Measurements from ENCODE around the gene PRKCE. TPM values are rescaled to one million over a fixed set of nuclear protein-coding genes. Genes with fewer than 3 reads are reported as not detected.

The PRKCE gene
- polyA plus RNA-seq, 3 donors: 1.3 to 7.7 (median 2.3) TPM

DNA sequence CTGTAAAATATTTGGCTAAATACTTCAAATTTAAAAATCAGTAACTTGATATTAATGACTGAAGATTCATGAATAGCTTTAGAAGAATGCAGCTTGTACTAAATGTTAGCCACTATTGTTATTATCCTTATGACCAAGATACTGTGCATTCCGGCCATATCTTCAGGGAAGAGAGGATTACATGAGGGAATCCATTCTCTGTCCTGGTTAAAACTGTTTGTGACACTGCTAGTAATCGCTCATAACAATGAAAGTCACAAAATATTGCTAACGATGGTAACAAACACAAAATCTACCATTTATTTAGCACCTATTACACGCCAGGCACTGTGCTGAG, 217.7 kb downstream of the PRKCE start:
- Histone ChIP-seq H3K27me3 (ENCODE audit: control insufficient read depth in 2 of 2, insufficient read depth in 2 of 2, low read length in 2 of 2) (no peaks in the 10 kb centered on the region), H3K4me1 (ENCODE audit: control insufficient read depth in 1 of 2, insufficient read depth in 2 of 2, low read length in 2 of 2) (no peaks in the 10 kb centered on the region), H3K4me3 (replicated peaks in 1 of 3; ENCODE audit: low read depth in 2 of 3, low read length in 3 of 3) (no peak overlapping the region), H3K9ac (ENCODE audit: insufficient read depth, low read length, poor library complexity, severe bottlenecking) (no peak overlapping the region), H4K20me1 (ENCODE audit: insufficient read depth, low read length) (no peaks in the 10 kb centered on the region), H3K36me3 (replicated peaks in 1 of 2; ENCODE audit: control insufficient read depth in 1 of 2, insufficient read depth in 2 of 2, low read length in 2 of 2) (no peaks in the 10 kb centered on the region), H3K79me2 (ENCODE audit: insufficient read depth, low read length) (no peaks in the 10 kb centered on the region), H3K27ac (ENCODE audit: low read depth in 1 of 2, low read length in 2 of 2) (no peak overlapping the region), H2AFZ (ENCODE audit: insufficient read depth, low read depth, low read length, poor library complexity, severe bottlenecking) (no peak overlapping the region), H3K9me3 (replicated peaks in 1 of 2; ENCODE audit: control insufficient read depth in 1 of 2, insufficient read depth in 1 of 2, low read length in 2 of 2) (no peaks in the 10 kb centered on the region), H3K4me2 (replicated peaks; ENCODE audit: extremely low read depth, low read length, poor library complexity, severe bottlenecking) (no peak overlapping the region)
- no peak for TF ChIP-seq CTCF (IDR thresholded peaks at IDR 0.05)
- no peak for DNase-seq
- Mint-ChIP-seq H3K4me1 (peaks cover 3% of the 10 kb centered on the region), H3K36me3 (peaks cover 3 to 5% of the 10 kb centered on the region in 2 donors), H3K4me3 (no peak overlapping the region), H3K27me3 (ENCODE audit: low read depth in 3 of 3) (peaks cover 1 to 3% (median 1%) of the 10 kb centered on the region in 3 donors), H3K9me3 (no peaks in the 10 kb centered on the region), H3K27ac (no peak overlapping the region)
- WGBS (ENCODE audit: insufficient coverage): no CpG with 5 or more reads among the region's 4 CpGs
- intact Hi-C loops (cut with micrococcal nuclease): no loop called here

DNA sequence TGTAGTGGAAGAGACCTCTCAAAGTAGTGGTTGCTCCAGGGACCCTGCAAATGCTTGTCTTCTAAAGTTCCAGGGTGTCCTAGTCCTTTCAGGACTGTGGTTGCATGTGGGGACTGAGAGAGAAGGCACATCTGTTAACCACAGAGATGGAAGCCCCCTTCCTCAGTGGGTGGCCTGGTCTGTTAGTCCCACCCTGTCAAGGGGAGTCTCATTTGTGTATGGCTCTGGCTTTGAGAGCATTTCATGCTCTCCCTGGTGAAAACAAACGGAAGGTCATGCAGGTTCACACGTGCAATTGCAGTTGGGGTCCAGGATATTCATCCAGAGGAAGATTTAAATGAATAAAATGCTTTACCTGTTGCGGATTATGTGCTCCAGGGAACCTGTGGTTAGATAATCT, 219.6 kb downstream of the PRKCE start:
- H3K27me3 Mint-ChIP-seq (ENCODE audit: low read depth in 3 of 3): peaks cover 1 to 3% (median 1%) of the 10 kb centered on the region in 3 donors
- peaks cover 6% of the 10 kb centered on the region for H3K4me1 Mint-ChIP-seq
- WGBS (ENCODE audit: insufficient coverage): 66% methylated on average over 2 of the region's 3 CpGs
- peaks cover 0 to 4% of the 10 kb centered on the region in 2 donors for H3K9me3 ChIP-seq (replicated peaks in 1 of 2; ENCODE audit: control insufficient read depth in 1 of 2, insufficient read depth in 1 of 2, low read length in 2 of 2)
- no peaks in the 10 kb centered on the region for H3K79me2 ChIP-seq (ENCODE audit: insufficient read depth, low read length)
- H3K4me2 ChIP-seq (replicated peaks; ENCODE audit: extremely low read depth, low read length, poor library complexity, severe bottlenecking): no peak overlapping the region
- H4K20me1 ChIP-seq (ENCODE audit: insufficient read depth, low read length): no peaks in the 10 kb centered on the region
- no peaks in the 10 kb centered on the region for H3K36me3 ChIP-seq (replicated peaks in 1 of 2; ENCODE audit: control insufficient read depth in 1 of 2, insufficient read depth in 2 of 2, low read length in 2 of 2)
- TF ChIP-seq CTCF (IDR thresholded peaks at IDR 0.05): no peak
- peaks cover under 1 to 8% (median 6%) of the 10 kb centered on the region in 7 donors for H3K9me3 Mint-ChIP-seq
- no peak overlapping the region for H3K27ac Mint-ChIP-seq
- no peak overlapping the region for H2AFZ ChIP-seq (ENCODE audit: insufficient read depth, low read depth, low read length, poor library complexity, severe bottlenecking)
- no peak overlapping the region for H3K4me3 ChIP-seq (replicated peaks in 1 of 3; ENCODE audit: low read depth in 2 of 3, low read length in 3 of 3)
- H3K4me3 Mint-ChIP-seq: no peak overlapping the region
- H3K4me1 ChIP-seq (ENCODE audit: control insufficient read depth in 1 of 2, insufficient read depth in 2 of 2, low read length in 2 of 2): no peaks in the 10 kb centered on the region
- H3K9ac ChIP-seq (ENCODE audit: insufficient read depth, low read length, poor library complexity, severe bottlenecking): no peak overlapping the region
- H3K36me3 Mint-ChIP-seq: peaks cover 3 to 8% of the 10 kb centered on the region in 2 donors
- no peaks in the 10 kb centered on the region for H3K27me3 ChIP-seq (ENCODE audit: control insufficient read depth in 2 of 2, insufficient read depth in 2 of 2, low read length in 2 of 2)
- no peak for DNase-seq
- no peak overlapping the region for H3K27ac ChIP-seq (ENCODE audit: low read depth in 1 of 2, low read length in 2 of 2)
- intact Hi-C loops (cut with micrococcal nuclease): no loop called here
